ENCODE data around the gene CCDC138. TPM values are rescaled to one million over a fixed set of nuclear protein-coding genes. Genes with fewer than 3 reads are reported as not detected.

Gene CCDC138
- total RNA-seq, 1 experiment from 2014 or later: 10.1 TPM

GRCh38 chr2:108925735-108926134 is 139.2 kb downstream of the CCDC138 start:
- no peak for DNase-seq (ENCODE audit: low read depth, low spot score)
- POLR2A ChIA-PET: no interaction called here
- intact Hi-C loops (cut with micrococcal nuclease; ENCODE audit: unreplicated experiment): no loop called here

More at GRCh38 chr2:108925735-108926134, 139.2 kb downstream of the CCDC138 start:
- no peak for ATAC-seq
- Histone ChIP-seq H3K27ac (ENCODE audit: low read length) (no peak overlapping the region), H3K27me3 (ENCODE audit: control insufficient read depth, insufficient read depth, low read length) (no peaks in the 10 kb centered on the region), H3K4me3 (ENCODE audit: low read depth in 2 of 2, low read length in 2 of 2) (no peak overlapping the region), H3K4me1 (ENCODE audit: control insufficient read depth, insufficient read depth, low read length) (no peaks in the 10 kb centered on the region), H3K9me3 (ENCODE audit: control insufficient read depth, insufficient read depth, low read depth, low read length) (no peaks in the 10 kb centered on the region), H3K36me3 (ENCODE audit: control insufficient read depth, insufficient read depth, low read length) (no peaks in the 10 kb centered on the region)
- in situ Hi-C loops (cut with HindIII; ENCODE audit: low pct_unique_long_range_greater_than_20kb, low sequenced_read_pairs): no loop called here
- no TSS peak for BruUV-seq (replicated peaks)
- CTCF ChIA-PET: no interaction called here
- TF ChIP-seq REST (IDR thresholded peaks at IDR 0.05; ENCODE audit: insufficient read depth in 1 of 2, low read depth in 2 of 2, low read length in 1 of 2) (no peak), POLR2AphosphoS5 (IDR thresholded peaks at IDR 0.05; ENCODE audit: low read depth, low read length) (no peak), CTCF (IDR thresholded peaks at IDR 0.05) (no peak), TCF7L2 (IDR thresholded peaks at IDR 0.05; ENCODE audit: low read depth, low read length) (no peak), SIN3A (IDR thresholded peaks at IDR 0.05; ENCODE audit: borderline replicate concordance, insufficient read depth, low read depth, low read length) (no peak)

Other genes with a start within 250 kb of the CCDC138 start
- gene RANBP2, start 67.3 kb upstream of the CCDC138 start, total RNA-seq (2021; ENCODE audit: unreplicated experiment): 92.1 TPM
- not detected for gene EDAR, start 202.4 kb downstream of the CCDC138 start, total RNA-seq (2021; ENCODE audit: unreplicated experiment)